ENCODE results near the gene GBF1.
"Not testable (repeated sequence)": the region's sequence is repeated elsewhere in the genome, so short reads cannot be mapped to it uniquely, and the experiment has no call there.

Gene GBF1

GRCh38 chr10:102299873-102300272 lies 54.5 kb downstream of the GBF1 start:
- peak overlapping the region; percentile 17 for H3K27ac ChIP-seq
- DNase-seq (ENCODE audit: low read depth, low spot score), result no peak

GRCh38 chr10:102300278-102300843 lies 55.0 kb downstream of the GBF1 start:
- H3K27ac ChIP-seq, result peak overlapping the region; percentile 17
- no peak for DNase-seq (ENCODE audit: low read depth, low spot score)

GRCh38 chr10:102300912-102301311 lies 55.6 kb downstream of the GBF1 start:
- DNase-seq (ENCODE audit: low read depth, low spot score); H3K27ac ChIP-seq: not testable (repeated sequence)

GRCh38 chr10:102301332-102301731 lies 56.0 kb downstream of the GBF1 start:
- not testable (repeated sequence) for H3K27ac ChIP-seq; DNase-seq (ENCODE audit: low read depth, low spot score)

- H3K27ac ChIP-seq, result no peak overlapping the region
- no peak for DNase-seq (ENCODE audit: low read depth, low spot score)
Measured at GRCh38 chr10:102302611-102303010, 57.3 kb downstream of the GBF1 start.

- no peak overlapping the region for H3K27ac ChIP-seq
- no peak for DNase-seq (ENCODE audit: low read depth, low spot score)
Measured at GRCh38 chr10:102306006-102306405, 60.7 kb downstream of the GBF1 start.

GRCh38 chr10:102306710-102307109 lies 61.4 kb downstream of the GBF1 start:
- no peak overlapping the region for H3K27ac ChIP-seq

GRCh38 chr10:102308318-102308717 lies 63.0 kb downstream of the GBF1 start:
- DNase-seq (ENCODE audit: low read depth, low spot score); H3K27ac ChIP-seq: not testable (repeated sequence)

More at GRCh38 chr10:102306710-102307109, 61.4 kb downstream of the GBF1 start:
- DNase-seq (ENCODE audit: low read depth, low spot score), result no peak

GRCh38 chr10:102309236-102309635 lies 63.9 kb downstream of the GBF1 start:
- no peak for DNase-seq (ENCODE audit: low read depth, low spot score)
- peak overlapping the region; percentile 53 for H3K27ac ChIP-seq

GRCh38 chr10:102309916-102310315 lies 64.6 kb downstream of the GBF1 start:
- H3K27ac ChIP-seq, result peak overlapping the region; percentile 53
- no peak for DNase-seq (ENCODE audit: low read depth, low spot score)

GRCh38 chr10:102310361-102311024 lies 65.2 kb downstream of the GBF1 start:
- peak overlapping the region; percentile 53 for H3K27ac ChIP-seq
- DNase-seq (ENCODE audit: low read depth, low spot score), result no peak

- H3K27ac ChIP-seq, result peak overlapping the region; percentile 53
- DNase-seq (ENCODE audit: low read depth, low spot score), result peak; percentile 12
Measured at GRCh38 chr10:102311025-102311420, 65.7 kb downstream of the GBF1 start.

GRCh38 chr10:102312683-102313082 lies 67.4 kb downstream of the GBF1 start:
- peak; percentile 16 for DNase-seq (ENCODE audit: low read depth, low spot score)
- peak overlapping the region; percentile 41 for H3K27ac ChIP-seq

- peak overlapping the region; percentile 41 for H3K27ac ChIP-seq
- no peak for DNase-seq (ENCODE audit: low read depth, low spot score)
Measured at GRCh38 chr10:102313221-102313896, 68.0 kb downstream of the GBF1 start.

- no peak for DNase-seq (ENCODE audit: low read depth, low spot score)
- no peak overlapping the region for H3K27ac ChIP-seq
Measured at GRCh38 chr10:102314801-102315200, 69.5 kb downstream of the GBF1 start.

- H3K27ac ChIP-seq, result no peak overlapping the region
- DNase-seq (ENCODE audit: low read depth, low spot score), result no peak
Measured at GRCh38 chr10:102316421-102316820, 71.1 kb downstream of the GBF1 start.

- DNase-seq (ENCODE audit: low read depth, low spot score), result no peak
- H3K27ac ChIP-seq, result no peak overlapping the region
Measured at GRCh38 chr10:102322914-102323313, 77.6 kb downstream of the GBF1 start.

GRCh38 chr10:102324061-102324460 lies 78.7 kb downstream of the GBF1 start:
- no peak for DNase-seq (ENCODE audit: low read depth, low spot score)
- peak overlapping the region; percentile 3 for H3K27ac ChIP-seq

GRCh38 chr10:102326031-102326430 lies 80.7 kb downstream of the GBF1 start:
- no peak for DNase-seq (ENCODE audit: low read depth, low spot score)
- no peak overlapping the region for H3K27ac ChIP-seq

GRCh38 chr10:102327002-102327401 lies 81.7 kb downstream of the GBF1 start:
- H3K27ac ChIP-seq, result no peak overlapping the region
- DNase-seq (ENCODE audit: low read depth, low spot score), result no peak

- H3K27ac ChIP-seq, result no peak overlapping the region
- DNase-seq (ENCODE audit: low read depth, low spot score), result no peak
Measured at GRCh38 chr10:102327641-102328040, 82.3 kb downstream of the GBF1 start.
